PC-3 (cell line): ENCODE data around the gene ARHGAP4. TPM values are rescaled to one million over a fixed set of nuclear protein-coding genes. Genes with fewer than 3 reads are reported as not detected.

Experiments used
- ATAC-seq: fragments of 200-7000 bp; cut with Tn5 transposase; 2 replicates; pipeline ENCODE4 v1.9.1; 2020; ENCODE audit warnings: mild to moderate bottlenecking, moderate library complexity
- BruUV-seq: library from RNA; stranded (reverse); fragments of 400-500 nt; replicated peaks from 2 replicates; lab custom pipeline; 2021; lab: Mats Ljungman, UMichigan
- CTCF ChIA-PET: fragments of 300-600 bp; sonication (Branson Sonifier 250); formaldehyde crosslinking; loops from one replicate; lab custom pipeline; 2022; ENCODE audit warnings: antibody characterized with exemption; lab: Charles Lee
- POLR2A ChIA-PET: fragments of 300-600 bp; sonication (Branson Sonifier 250); formaldehyde crosslinking; loops from one replicate; lab custom pipeline; 2022; ENCODE audit warnings: antibody characterized with exemption; ENCODE audit not compliant: unreplicated experiment; lab: Charles Lee
- DNase-seq: peaks from one replicate; pipeline ENCODE4 v3.0.0-alpha.2; 2015
- H2AFZ ChIP-seq: fragments of 300-600 bp; sonication (generic); 2 replicates; pipeline ENCODE4 v1.6.0; 2016; ENCODE audit warnings: antibody characterized with exemption, low read length
- H3F3A ChIP-seq: fragments of 300-600 bp; sonication (generic); one replicate; pipeline ENCODE4 v1.6.0; 2017; ENCODE audit warnings: antibody characterized with exemption, low read length, control low read depth, mild to moderate bottlenecking; ENCODE audit not compliant: unreplicated experiment
- H3K27ac ChIP-seq: fragments of 300-600 bp; sonication (generic); 2 replicates; pipeline ENCODE4 v1.5.1; 2016; ENCODE audit warnings: mild to moderate bottlenecking, low read length
- H3K27me3 ChIP-seq: fragments of 300-600 bp; sonication (generic); 2 replicates; pipeline ENCODE4 v1.6.1; 2016; ENCODE audit warnings: low read length, mixed read lengths
- H3K36me3 ChIP-seq: fragments of 300-600 bp; sonication (generic); 2 replicates; pipeline ENCODE4 v1.6.1; 2016; ENCODE audit warnings: low read depth, mixed run types, low read length, mixed read lengths
- H3K4me1 ChIP-seq: fragments of 300-600 bp; sonication (generic); 2 replicates; pipeline ENCODE4 v1.5.1; 2016; ENCODE audit warnings: low read length; ENCODE audit not compliant: insufficient read depth
- H3K4me2 ChIP-seq: fragments of 300-600 bp; sonication (generic); 2 replicates; pipeline ENCODE4 v1.6.0; 2016; ENCODE audit warnings: low read length
- H3K4me3 ChIP-seq: fragments of 300-600 bp; sonication (generic); 2 replicates; pipeline ENCODE4 v1.5.1; 2016; ENCODE audit warnings: mild to moderate bottlenecking, low read length, mixed read lengths
- H3K79me2 ChIP-seq: fragments of 300-600 bp; sonication (generic); 2 replicates; pipeline ENCODE4 v1.6.1; 2017; ENCODE audit warnings: low read length, mixed read lengths
- H3K9ac ChIP-seq: fragments of 300-600 bp; sonication (generic); 2 replicates; pipeline ENCODE4 v1.6.0; 2016; ENCODE audit warnings: mild to moderate bottlenecking, low read length
- H3K9me2 ChIP-seq: fragments of 300-600 bp; sonication (generic); replicated peaks from 2 replicates; pipeline ENCODE4 v1.6.1; 2016; ENCODE audit warnings: mixed run types, low read length, mixed read lengths
- H3K9me3 ChIP-seq: fragments of 300-600 bp; sonication (generic); 2 replicates; pipeline ENCODE4 v1.6.1; 2016; ENCODE audit warnings: low read length, mixed read lengths
- H4K20me1 ChIP-seq: fragments of 300-600 bp; sonication (generic); 2 replicates; pipeline ENCODE4 v1.6.1; 2016; ENCODE audit warnings: low read length, mixed read lengths
- CTCF ChIP-seq: fragments of 300-600 bp; sonication (generic); conservative IDR thresholded peaks from 2 replicates; pipeline ENCODE4 v1.5.1; 2017; ENCODE audit warnings: antibody characterized with exemption, low read depth, mild to moderate bottlenecking, low read length
- EZH2 ChIP-seq: fragments of 300-600 bp; sonication (generic); IDR thresholded peaks from one replicate; pipeline ENCODE4 v1.6.1; 2017; ENCODE audit warnings: antibody characterized with exemption, mild to moderate bottlenecking, low read length; ENCODE audit not compliant: unreplicated experiment
- EZH2phosphoT487 ChIP-seq: fragments of 300-600 bp; sonication (generic); IDR thresholded peaks from 2 replicates; pipeline ENCODE4 v1.6.1; 2018; ENCODE audit warnings: mild to moderate bottlenecking, antibody characterized with exemption, low read length, borderline replicate concordance
- intact Hi-C: fragments of 100-400 bp; cut with micrococcal nuclease; formaldehyde crosslinking; loops from 2 replicates; pipeline ENCODE4 v1.9.0; 2023
- total RNA-seq: library from RNA; depleted of rRNA; stranded (reverse); fragments of >200 nt; gene quantifications from 2 replicates; pipeline ENCODE4 v1.2.3, GENCODE V29; 2014

Gene ARHGAP4
- total RNA-seq, 1 experiment from 2014 or later = 4.6 TPM

- ChIA-PET POLR2A (no interaction called here), CTCF (no interaction called here)
- H3F3A ChIP-seq = no peaks in the 10 kb centered on the region
- no peaks in the 10 kb centered on the region for H3K9me2 ChIP-seq
- H3K27ac ChIP-seq = no peak overlapping the region
- no peak for TF ChIP-seq CTCF
- TF ChIP-seq EZH2phosphoT487 = no peak
- no peak for TF ChIP-seq EZH2
- DNase-seq (no peak), ATAC-seq (no peak)
- no peak overlapping the region for H3K9ac ChIP-seq
- no peak overlapping the region for H3K4me3 ChIP-seq
- no peaks in the 10 kb centered on the region for H4K20me1 ChIP-seq
- intact Hi-C loops = no loop called here
- H3K79me2 ChIP-seq = no peaks in the 10 kb centered on the region
- H3K36me3 ChIP-seq = no peaks in the 10 kb centered on the region
- no peak overlapping the region for H3K4me2 ChIP-seq
- no TSS peak for BruUV-seq
- no peak overlapping the region for H2AFZ ChIP-seq
- peaks cover 6% of the 10 kb centered on the region; the same call in 1 of the 2 replicates for H3K4me1 ChIP-seq
- no peaks in the 10 kb centered on the region for H3K9me3 ChIP-seq
- no peaks in the 10 kb centered on the region for H3K27me3 ChIP-seq
Measured at GRCh38 chrX:153906126-153906917, 19.7 kb downstream of the ARHGAP4 start.

GRCh38 chrX:153905481-153906095 is 20.5 kb downstream of the ARHGAP4 start:
- Histone ChIP-seq H3K9me2 (no peaks in the 10 kb centered on the region), H3K36me3 (no peaks in the 10 kb centered on the region), H3K27ac (no peak overlapping the region), H3F3A (no peaks in the 10 kb centered on the region), H3K4me3 (no peak overlapping the region), H3K4me1 (peaks cover 8% of the 10 kb centered on the region; the same call in 1 of the 2 replicates), H2AFZ (no peak overlapping the region), H3K9me3 (no peaks in the 10 kb centered on the region), H3K4me2 (no peak overlapping the region), H3K27me3 (no peaks in the 10 kb centered on the region), H4K20me1 (no peaks in the 10 kb centered on the region), H3K79me2 (no peaks in the 10 kb centered on the region), H3K9ac (no peak overlapping the region)
- BruUV-seq = no TSS peak
- POLR2A ChIA-PET = no interaction called here
- no peak for DNase-seq
- CTCF ChIA-PET = no interaction called here
- intact Hi-C loops = no loop called here
- TF ChIP-seq EZH2 = no peak
- no peak for TF ChIP-seq EZH2phosphoT487
- TF ChIP-seq CTCF = no peak
- no peak for ATAC-seq
